PC-3 (cell line): ENCODE data around the gene JAKMIP1. TPM values are rescaled to one million over a fixed set of nuclear protein-coding genes. Genes with fewer than 3 reads are reported as not detected.

ENCODE experiments used
- ATAC-seq: fragments of 200-7000 bp; cut with Tn5 transposase; 2 replicates; pipeline ENCODE4 v1.9.1; 2020; ENCODE audit warnings: mild to moderate bottlenecking, moderate library complexity
- BruUV-seq: library from RNA; stranded (reverse); fragments of 400-500 nt; replicated peaks from 2 replicates; lab custom pipeline; 2021; lab: Mats Ljungman, UMichigan
- CTCF ChIA-PET: fragments of 300-600 bp; sonication (Branson Sonifier 250); formaldehyde crosslinking; loops from one replicate; lab custom pipeline; 2022; ENCODE audit warnings: antibody characterized with exemption; lab: Charles Lee
- POLR2A ChIA-PET: fragments of 300-600 bp; sonication (Branson Sonifier 250); formaldehyde crosslinking; loops from one replicate; lab custom pipeline; 2022; ENCODE audit warnings: antibody characterized with exemption; ENCODE audit not compliant: unreplicated experiment; lab: Charles Lee
- DNase-seq: peaks from one replicate; pipeline ENCODE4 v3.0.0-alpha.2; 2015
- H2AFZ ChIP-seq: fragments of 300-600 bp; sonication (generic); 2 replicates; pipeline ENCODE4 v1.6.0; 2016; ENCODE audit warnings: antibody characterized with exemption, low read length
- H3F3A ChIP-seq: fragments of 300-600 bp; sonication (generic); one replicate; pipeline ENCODE4 v1.6.0; 2017; ENCODE audit warnings: antibody characterized with exemption, low read length, control low read depth, mild to moderate bottlenecking; ENCODE audit not compliant: unreplicated experiment
- H3K27ac ChIP-seq: fragments of 300-600 bp; sonication (generic); 2 replicates; pipeline ENCODE4 v1.5.1; 2016; ENCODE audit warnings: mild to moderate bottlenecking, low read length
- H3K27me3 ChIP-seq: fragments of 300-600 bp; sonication (generic); 2 replicates; pipeline ENCODE4 v1.6.1; 2016; ENCODE audit warnings: low read length, mixed read lengths
- H3K36me3 ChIP-seq: fragments of 300-600 bp; sonication (generic); 2 replicates; pipeline ENCODE4 v1.6.1; 2016; ENCODE audit warnings: low read depth, mixed run types, low read length, mixed read lengths
- H3K4me1 ChIP-seq: fragments of 300-600 bp; sonication (generic); 2 replicates; pipeline ENCODE4 v1.5.1; 2016; ENCODE audit warnings: low read length; ENCODE audit not compliant: insufficient read depth
- H3K4me2 ChIP-seq: fragments of 300-600 bp; sonication (generic); 2 replicates; pipeline ENCODE4 v1.6.0; 2016; ENCODE audit warnings: low read length
- H3K4me3 ChIP-seq: fragments of 300-600 bp; sonication (generic); 2 replicates; pipeline ENCODE4 v1.5.1; 2016; ENCODE audit warnings: mild to moderate bottlenecking, low read length, mixed read lengths
- H3K79me2 ChIP-seq: fragments of 300-600 bp; sonication (generic); 2 replicates; pipeline ENCODE4 v1.6.1; 2017; ENCODE audit warnings: low read length, mixed read lengths
- H3K9ac ChIP-seq: fragments of 300-600 bp; sonication (generic); 2 replicates; pipeline ENCODE4 v1.6.0; 2016; ENCODE audit warnings: mild to moderate bottlenecking, low read length
- H3K9me2 ChIP-seq: fragments of 300-600 bp; sonication (generic); replicated peaks from 2 replicates; pipeline ENCODE4 v1.6.1; 2016; ENCODE audit warnings: mixed run types, low read length, mixed read lengths
- H3K9me3 ChIP-seq: fragments of 300-600 bp; sonication (generic); 2 replicates; pipeline ENCODE4 v1.6.1; 2016; ENCODE audit warnings: low read length, mixed read lengths
- H4K20me1 ChIP-seq: fragments of 300-600 bp; sonication (generic); 2 replicates; pipeline ENCODE4 v1.6.1; 2016; ENCODE audit warnings: low read length, mixed read lengths
- EZH2 ChIP-seq: fragments of 300-600 bp; sonication (generic); IDR thresholded peaks from one replicate; pipeline ENCODE4 v1.6.1; 2017; ENCODE audit warnings: antibody characterized with exemption, mild to moderate bottlenecking, low read length; ENCODE audit not compliant: unreplicated experiment
- EZH2phosphoT487 ChIP-seq: fragments of 300-600 bp; sonication (generic); IDR thresholded peaks from 2 replicates; pipeline ENCODE4 v1.6.1; 2018; ENCODE audit warnings: mild to moderate bottlenecking, antibody characterized with exemption, low read length, borderline replicate concordance
- intact Hi-C: fragments of 100-400 bp; cut with micrococcal nuclease; formaldehyde crosslinking; loops from 2 replicates; pipeline ENCODE4 v1.9.0; 2023
- total RNA-seq: library from RNA; depleted of rRNA; stranded (reverse); fragments of >200 nt; gene quantifications from 2 replicates; pipeline ENCODE4 v1.2.3, GENCODE V29; 2014
- TF ChIP-seq, protein P1 (sequence below): fragments of 300-600 bp; sonication (generic); conservative IDR thresholded peaks from 2 replicates; pipeline ENCODE4 v1.5.1; 2017; ENCODE audit warnings: antibody characterized with exemption, low read depth, mild to moderate bottlenecking, low read length

JAKMIP1 gene
- total RNA-seq, 1 experiment from 2014 or later = 0.04 TPM

GRCh38 chr4:6104541-6105130, 95.7 kb downstream of the JAKMIP1 start:
- DNase-seq = no peak
- no TSS peak for BruUV-seq
- Histone ChIP-seq H3K9ac (no peak overlapping the region), H3K4me1 (no peaks in the 10 kb centered on the region), H3K27ac (no peak overlapping the region), H3K9me3 (no peaks in the 10 kb centered on the region), H3K27me3 (no peaks in the 10 kb centered on the region), H3K4me3 (no peak overlapping the region), H3K9me2 (no peaks in the 10 kb centered on the region), H3F3A (no peaks in the 10 kb centered on the region), H2AFZ (no peak overlapping the region), H3K36me3 (no peaks in the 10 kb centered on the region), H3K79me2 (no peaks in the 10 kb centered on the region), H4K20me1 (no peaks in the 10 kb centered on the region), H3K4me2 (no peak overlapping the region)
- TF ChIP-seq EZH2 (no peak), EZH2phosphoT487 (no peak)
- TF ChIP-seq, protein P1, sequence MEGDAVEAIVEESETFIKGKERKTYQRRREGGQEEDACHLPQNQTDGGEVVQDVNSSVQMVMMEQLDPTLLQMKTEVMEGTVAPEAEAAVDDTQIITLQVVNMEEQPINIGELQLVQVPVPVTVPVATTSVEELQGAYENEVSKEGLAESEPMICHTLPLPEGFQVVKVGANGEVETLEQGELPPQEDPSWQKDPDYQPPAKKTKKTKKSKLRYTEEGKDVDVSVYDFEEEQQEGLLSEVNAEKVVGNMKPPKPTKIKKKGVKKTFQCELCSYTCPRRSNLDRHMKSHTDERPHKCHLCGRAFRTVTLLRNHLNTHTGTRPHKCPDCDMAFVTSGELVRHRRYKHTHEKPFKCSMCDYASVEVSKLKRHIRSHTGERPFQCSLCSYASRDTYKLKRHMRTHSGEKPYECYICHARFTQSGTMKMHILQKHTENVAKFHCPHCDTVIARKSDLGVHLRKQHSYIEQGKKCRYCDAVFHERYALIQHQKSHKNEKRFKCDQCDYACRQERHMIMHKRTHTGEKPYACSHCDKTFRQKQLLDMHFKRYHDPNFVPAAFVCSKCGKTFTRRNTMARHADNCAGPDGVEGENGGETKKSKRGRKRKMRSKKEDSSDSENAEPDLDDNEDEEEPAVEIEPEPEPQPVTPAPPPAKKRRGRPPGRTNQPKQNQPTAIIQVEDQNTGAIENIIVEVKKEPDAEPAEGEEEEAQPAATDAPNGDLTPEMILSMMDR = no peak
- ATAC-seq = no peak
- intact Hi-C loops = no loop called here
- POLR2A ChIA-PET = no interaction called here
- CTCF ChIA-PET = no interaction called here

DNA sequence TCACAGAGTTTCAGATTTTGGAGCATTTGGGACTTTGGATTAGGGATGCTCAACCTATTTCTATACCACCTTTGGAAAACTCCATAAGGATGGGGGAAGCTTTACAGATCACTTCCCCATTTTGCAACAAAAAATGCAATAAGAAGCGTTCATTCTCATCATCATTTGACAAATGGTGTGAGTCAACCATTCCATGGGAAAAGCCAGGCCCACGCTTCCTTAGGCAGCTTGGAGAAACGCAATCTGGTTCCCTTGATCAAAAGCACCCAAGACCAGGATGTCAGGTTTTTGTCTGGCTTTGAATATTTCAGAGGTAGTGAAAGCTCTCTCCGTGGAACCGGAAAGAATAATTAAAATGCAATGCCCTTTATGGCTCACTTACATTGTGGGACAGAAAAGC, 102.8 kb downstream of the JAKMIP1 start:
- ChIA-PET POLR2A (no interaction called here), CTCF (no interaction called here)
- peaks cover 8% of the 10 kb centered on the region; the same call in 1 of the 2 replicates for H3K4me1 ChIP-seq

DNA sequence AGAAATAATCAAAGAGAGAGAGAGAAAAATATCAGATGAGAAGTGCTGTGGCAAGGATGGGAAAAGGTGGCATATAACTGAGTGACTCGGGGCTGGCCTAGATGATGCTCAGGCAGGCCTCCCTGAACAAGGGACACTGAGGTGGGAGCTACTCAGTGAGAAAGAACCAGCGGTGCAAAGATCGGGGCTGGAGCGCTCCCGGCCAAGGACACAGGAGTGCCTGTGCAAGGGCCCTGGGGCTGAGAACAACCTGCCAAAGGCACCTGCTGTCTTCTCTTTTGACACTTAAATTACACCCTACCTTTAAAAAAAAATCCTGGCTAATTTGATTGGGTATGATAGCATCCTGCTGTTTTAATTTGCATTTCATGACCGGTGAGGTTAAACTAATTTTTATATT, 104.5 kb downstream of the JAKMIP1 start:
- Histone ChIP-seq H4K20me1 (no peaks in the 10 kb centered on the region), H3K36me3 (no peaks in the 10 kb centered on the region), H3K9ac (no peak overlapping the region), H2AFZ (peak overlapping the region; percentile 69), H3K9me2 (no peaks in the 10 kb centered on the region), H3K4me3 (no peak overlapping the region), H3F3A (no peaks in the 10 kb centered on the region), H3K4me1 (peaks cover 8% of the 10 kb centered on the region; the same call in 1 of the 2 replicates), H3K27me3 (peaks cover 9% of the 10 kb centered on the region; the same call in 1 of the 2 replicates), H3K4me2 (peak overlapping the region; percentile 73), H3K27ac (peak overlapping the region; percentile 8; the same call in 1 of the 2 replicates), H3K79me2 (no peaks in the 10 kb centered on the region), H3K9me3 (no peaks in the 10 kb centered on the region)
- BruUV-seq = no TSS peak
- intact Hi-C loops = no loop called here
- POLR2A ChIA-PET = no interaction called here
- DNase-seq (no peak), ATAC-seq (no peak; the same call in 1 of the 2 replicates)
- TF ChIP-seq, protein P1 = no peak
- TF ChIP-seq EZH2 (no peak), EZH2phosphoT487 (no peak)
- CTCF ChIA-PET = no interaction called here

More for the DNA sequence above, 102.8 kb downstream of the JAKMIP1 start:
- no peaks in the 10 kb centered on the region for H3K36me3 ChIP-seq
- peaks cover 9% of the 10 kb centered on the region; the same call in 1 of the 2 replicates for H3K27me3 ChIP-seq
- BruUV-seq = no TSS peak
- H3F3A ChIP-seq = no peaks in the 10 kb centered on the region
- H3K4me2 ChIP-seq = no peak overlapping the region
- H3K9me3 ChIP-seq = no peaks in the 10 kb centered on the region
- H3K9ac ChIP-seq = no peak overlapping the region
- no peaks in the 10 kb centered on the region for H4K20me1 ChIP-seq
- intact Hi-C loops = no loop called here
- TF ChIP-seq EZH2 (no peak), EZH2phosphoT487 (no peak)
- no peak overlapping the region for H3K27ac ChIP-seq
- DNase-seq = no peak
- no peaks in the 10 kb centered on the region for H3K9me2 ChIP-seq
- H3K4me3 ChIP-seq = no peak overlapping the region
- H2AFZ ChIP-seq = no peak overlapping the region
- H3K79me2 ChIP-seq = no peaks in the 10 kb centered on the region
- no peak for ATAC-seq
